CD4-positive, alpha-beta T cell treated with Interleukin-6 at 100 ng/mL for 8 hours (primary cell): Measurements from ENCODE around the gene SLC6A11.

Experiments
- DNase-seq: peaks from one replicate; pipeline ENCODE4 v3.0.0-alpha.2; 2020; ENCODE audit warnings: mixed read lengths, low spot score

Gene SLC6A11

DNA sequence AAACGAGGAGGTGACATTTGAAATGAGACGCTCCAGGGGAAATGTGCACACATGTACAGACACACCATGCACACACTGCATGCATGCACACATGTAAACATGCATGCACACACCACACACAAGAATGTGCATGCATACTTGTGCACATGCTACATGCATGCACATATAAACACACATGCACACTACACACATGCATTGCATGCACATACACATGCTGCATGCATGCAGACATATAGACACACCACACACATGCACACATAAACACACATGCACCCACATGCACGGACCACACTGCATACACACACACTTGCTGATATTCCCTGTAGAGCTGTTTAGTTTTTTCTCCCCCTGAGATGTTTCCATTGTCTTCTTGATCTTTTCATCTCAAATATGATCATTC, 138.7 kb downstream of the SLC6A11 start:
- no peak for DNase-seq

DNA sequence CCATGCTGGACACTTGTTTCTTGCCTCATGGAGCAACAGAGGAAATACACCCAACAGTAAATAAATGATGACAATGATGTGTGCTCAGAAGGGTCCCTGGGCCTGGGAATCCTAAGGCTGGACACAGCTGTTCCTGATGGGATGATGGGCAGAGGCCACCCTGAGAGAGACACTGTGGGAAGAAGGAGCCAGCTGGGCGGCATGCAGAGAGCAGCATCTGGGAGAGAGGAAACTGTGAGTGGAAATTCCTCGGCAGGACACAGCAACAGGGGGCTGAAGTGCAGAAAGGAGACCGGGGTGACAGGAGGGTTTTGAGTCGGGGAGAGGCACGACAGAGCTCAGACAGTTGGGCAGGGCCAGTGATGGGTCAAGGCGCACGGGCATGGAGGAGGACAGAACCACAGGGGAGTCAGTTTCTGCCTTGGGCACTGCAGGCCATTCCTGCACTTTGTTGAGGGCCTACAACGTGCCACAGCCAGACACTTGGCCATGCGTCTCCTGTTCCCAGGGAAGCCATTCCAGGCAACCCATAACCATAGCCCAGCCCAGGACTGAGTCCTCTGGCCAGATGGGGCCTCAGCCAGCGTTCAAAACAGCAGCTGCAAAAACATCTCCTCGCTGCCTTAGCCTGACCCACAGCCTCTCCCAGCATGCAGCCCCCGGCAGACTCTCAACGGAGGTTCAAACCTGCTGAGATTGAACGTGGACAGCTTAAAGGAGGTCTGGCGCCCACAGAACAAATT, 139.9 kb downstream of the SLC6A11 start:
- no peak for DNase-seq

GRCh38 chr3:10956531-10956930, 140.5 kb downstream of the SLC6A11 start:
- DNase-seq, result no peak

GRCh38 chr3:10956986-10957385, 141.0 kb downstream of the SLC6A11 start:
- DNase-seq, result no peak

DNA sequence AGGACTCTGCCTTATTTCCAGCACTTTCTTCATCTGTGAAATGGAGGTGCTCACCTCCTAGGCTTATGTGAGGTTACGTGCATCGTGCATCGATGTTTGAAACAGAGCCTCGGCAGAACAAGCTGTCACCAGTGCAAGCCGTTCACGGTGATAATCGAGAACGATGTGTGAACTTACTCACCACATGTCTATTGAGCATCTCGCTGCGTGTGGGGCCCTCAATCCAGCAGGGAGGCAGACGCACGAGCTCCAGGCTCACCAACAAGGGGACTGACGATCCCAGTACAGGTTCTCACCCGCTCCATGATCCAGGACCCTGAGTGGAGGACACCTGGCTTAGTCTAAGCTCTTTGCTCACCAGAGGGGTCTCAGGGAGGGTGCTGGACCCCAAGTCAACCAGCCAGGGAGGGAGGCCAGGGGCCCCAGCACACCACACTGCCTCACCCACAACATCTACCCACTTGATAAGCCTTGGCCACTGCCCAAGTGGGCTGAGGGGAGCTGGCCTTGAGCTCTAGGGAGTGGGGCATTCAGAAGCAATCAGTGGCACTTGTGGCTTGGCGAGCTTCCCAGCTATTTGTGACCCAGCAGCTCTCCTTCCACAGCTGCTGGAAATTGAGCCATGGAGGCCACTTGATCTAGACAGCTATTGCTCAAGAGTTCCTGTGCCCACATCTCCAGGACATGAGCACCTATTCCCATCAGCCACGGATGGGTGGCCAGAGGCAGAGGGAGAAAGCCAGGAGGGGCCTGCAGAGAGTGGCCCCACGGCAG, 142.1 kb downstream of the SLC6A11 start:
- DNase-seq, result no peak

- DNase-seq, result no peak
Observed at GRCh38 chr3:10960255-10960654, 144.2 kb downstream of the SLC6A11 start.

- DNase-seq, result no peak
Observed at GRCh38 chr3:10961921-10962320, 145.9 kb downstream of the SLC6A11 start.

- DNase-seq, result no peak
Observed at GRCh38 chr3:10962481-10963036, 146.5 kb downstream of the SLC6A11 start.

DNA sequence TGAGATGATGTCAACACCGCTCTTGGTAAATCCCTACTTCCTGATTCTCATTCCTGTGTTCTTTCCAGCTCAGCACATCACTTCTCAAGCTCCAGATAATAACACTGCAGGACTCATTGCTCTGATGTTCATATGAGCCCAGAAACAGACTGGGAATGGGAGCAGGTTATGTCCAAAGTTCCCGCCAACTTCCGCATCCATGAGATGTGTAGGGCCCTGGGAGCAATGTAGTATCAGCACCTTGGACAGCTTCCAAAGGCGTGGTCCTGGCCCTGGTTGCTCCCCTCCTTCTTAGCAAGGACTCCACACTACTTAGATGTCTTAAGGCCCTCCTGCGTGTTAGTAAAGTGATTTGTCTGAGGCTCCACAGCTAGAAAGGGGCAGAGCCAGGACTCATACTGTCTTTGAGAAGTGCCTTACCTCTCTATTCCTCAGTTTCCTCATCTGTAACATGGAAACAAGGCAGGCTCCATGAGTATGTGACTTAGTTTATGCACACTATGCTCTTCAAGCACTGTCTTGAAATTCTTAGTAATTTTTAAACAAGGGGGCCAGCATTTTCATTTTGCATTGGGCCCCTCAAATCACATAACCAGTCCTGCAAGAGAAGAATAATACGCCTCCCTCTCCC, 148.6 kb downstream of the SLC6A11 start:
- DNase-seq, result no peak

DNA sequence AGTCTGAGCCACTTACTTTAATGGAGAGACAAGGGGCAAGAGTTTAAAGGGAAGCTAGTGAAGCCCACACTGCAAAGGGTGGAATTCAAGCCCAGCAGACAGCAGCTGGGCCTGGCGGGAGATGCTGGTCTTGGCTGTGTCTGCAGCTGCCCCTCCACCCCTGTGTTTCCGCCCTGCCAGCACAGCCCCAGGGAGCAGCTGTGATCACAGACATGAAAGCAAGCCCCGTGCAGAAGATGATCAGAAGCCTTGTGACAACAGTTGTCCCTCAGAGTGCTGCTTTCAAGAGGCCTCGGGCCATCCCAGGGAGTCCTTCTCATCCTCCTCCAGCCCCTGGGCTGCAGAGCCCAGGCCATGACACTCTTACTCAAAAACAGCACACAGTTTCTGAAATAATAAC, 152.4 kb downstream of the SLC6A11 start:
- DNase-seq, result no peak

DNA sequence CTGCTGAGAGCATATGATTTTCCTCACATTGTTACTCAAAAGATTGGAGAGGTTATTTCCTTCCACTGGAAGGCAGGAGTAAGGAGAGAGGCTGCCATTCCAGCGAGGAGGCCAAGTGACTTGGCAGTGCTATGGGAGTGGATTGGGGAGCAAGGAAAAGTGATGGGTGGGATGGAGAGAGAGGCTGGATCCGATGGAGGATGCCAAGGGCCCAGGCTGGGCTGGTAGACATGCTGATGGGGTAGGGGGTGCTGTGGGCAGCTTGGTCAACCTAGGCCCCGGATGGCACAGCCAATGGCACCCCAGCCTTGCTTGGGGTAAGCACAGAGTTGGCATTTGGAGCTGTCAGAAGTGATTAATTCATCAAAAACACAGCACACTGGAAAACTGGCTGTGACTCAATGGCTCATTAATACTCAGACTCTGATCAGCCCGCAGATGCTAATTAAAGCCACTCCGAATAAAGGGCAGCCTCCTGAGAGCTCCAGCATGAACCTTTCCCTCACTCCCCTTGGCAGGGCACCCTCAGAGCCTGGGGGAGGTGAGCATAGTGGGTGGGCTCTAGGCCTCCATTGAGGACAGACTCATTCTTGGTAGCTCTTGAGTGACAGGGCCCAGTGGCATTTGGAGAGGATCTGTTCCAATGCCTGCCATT, 154.4 kb downstream of the SLC6A11 start:
- no peak for DNase-seq

DNA sequence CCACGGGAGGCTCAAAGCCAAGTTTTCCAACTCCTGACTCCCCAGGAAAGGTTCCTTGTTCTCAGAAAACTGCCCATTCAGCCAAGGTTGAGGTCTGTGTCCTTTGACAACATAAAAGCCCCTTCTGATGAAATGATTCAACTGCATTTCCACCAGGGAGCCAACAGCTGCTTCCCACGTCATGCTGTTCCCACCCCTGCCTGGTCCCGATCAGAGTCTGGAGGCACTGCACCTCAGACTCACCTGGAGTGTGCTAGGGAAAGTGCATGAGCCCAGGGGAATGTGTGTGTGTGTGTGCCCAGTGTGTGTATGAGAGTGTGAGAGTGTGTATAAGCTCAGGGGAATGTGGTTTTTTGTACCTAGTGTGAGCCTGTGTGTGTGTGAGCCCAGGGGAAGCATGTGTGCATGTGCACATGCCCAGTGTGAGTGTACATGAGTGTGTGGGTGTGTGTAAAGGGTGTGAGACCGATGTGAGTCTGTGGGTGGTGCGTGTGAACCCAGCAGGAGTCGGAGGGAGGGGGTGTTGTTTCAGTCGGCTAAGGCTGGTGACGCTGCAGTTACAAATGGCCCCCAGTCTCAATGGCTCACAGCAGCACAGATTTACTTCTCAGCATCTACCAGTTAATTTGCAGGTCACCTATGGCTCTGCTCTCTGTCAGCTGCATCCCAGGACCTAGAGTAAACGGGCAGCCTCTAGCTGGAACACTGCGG, 156.2 kb downstream of the SLC6A11 start:
- no peak for DNase-seq

GRCh38 chr3:10973046-10973595, 157.1 kb downstream of the SLC6A11 start:
- no peak for DNase-seq

GRCh38 chr3:10974131-10974530, 158.1 kb downstream of the SLC6A11 start:
- no peak for DNase-seq

DNA sequence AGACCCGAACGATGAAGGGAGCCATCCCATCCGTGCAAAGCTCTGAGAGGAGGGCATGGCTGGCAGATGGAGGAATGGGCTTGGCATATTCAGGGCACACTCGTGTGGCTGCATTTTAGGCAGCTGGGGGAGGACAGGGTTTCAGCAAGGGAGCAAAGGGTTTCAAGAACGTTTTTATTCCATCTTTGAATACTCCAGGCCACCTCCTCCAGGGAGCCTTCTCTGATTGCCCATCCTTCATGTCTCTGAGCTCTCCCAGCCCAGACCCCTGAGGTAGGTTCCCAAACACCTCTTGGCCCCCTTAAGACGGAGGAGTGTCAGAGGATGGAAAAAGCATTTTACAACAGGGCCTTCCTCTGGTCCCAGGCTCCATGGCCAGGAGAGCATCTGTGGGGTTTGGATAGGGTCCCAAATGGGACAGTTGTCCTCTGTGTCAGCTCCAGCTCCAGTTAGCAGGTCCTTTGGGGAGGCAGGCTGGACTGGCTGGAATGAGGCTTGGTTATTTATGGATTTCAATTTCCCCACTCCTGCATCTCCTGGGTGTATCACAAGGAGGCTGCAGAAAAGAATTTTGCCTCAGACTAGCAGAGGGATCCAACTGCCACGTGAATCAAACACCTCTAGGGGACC, 158.8 kb downstream of the SLC6A11 start:
- DNase-seq, result no peak

GRCh38 chr3:10975695-10976234, 159.7 kb downstream of the SLC6A11 start:
- no peak for DNase-seq

GRCh38 chr3:10976770-10977169, 160.7 kb downstream of the SLC6A11 start:
- no peak for DNase-seq

- no peak for DNase-seq
Observed at GRCh38 chr3:10977892-10978510, 162.0 kb downstream of the SLC6A11 start.

GRCh38 chr3:10978956-10979355, 162.9 kb downstream of the SLC6A11 start:
- DNase-seq, result no peak

- no peak for DNase-seq
Observed at GRCh38 chr3:10980312-10980711, 164.3 kb downstream of the SLC6A11 start.
